Uterus (tissue), 4 donors: ENCODE results near the gene CCDC47. TPM values are rescaled to one million over a fixed set of nuclear protein-coding genes. Genes with fewer than 3 reads are reported as not detected.

Experiments
- DNase-seq, 2 donors: peaks; one replicate each; pipeline ENCODE4 v3.0.0-alpha.2; 2019 to 2020
- H3K27ac ChIP-seq, 2 donors: fragments of 200-600 bp; sonication (generic); 1 replicate in 1 of 2; 2 replicates in 1 of 2; pipeline ENCODE4 v1.5.1; 2016 to 2018
- H3K27me3 ChIP-seq, 2 donors: fragments of 200-600 bp; sonication (generic); one replicate each; pipeline ENCODE4 v1.5.1; 2018 to 2019; ENCODE audit warnings: control low read depth in 1 of 2
- H3K36me3 ChIP-seq, 2 donors: fragments of 200-600 bp; sonication (generic); one replicate each; pipeline ENCODE4 v1.5.1; 2019; ENCODE audit warnings: control low read depth in 1 of 2
- H3K4me1 ChIP-seq, 2 donors: fragments of 200-600 bp; sonication (generic); one replicate each; pipeline ENCODE4 v1.5.1; 2018 to 2019; ENCODE audit warnings: control low read depth in 1 of 2
- H3K4me3 ChIP-seq, 2 donors: fragments of 200-600 bp; sonication (generic); 1 replicate in 1 of 2; 2 replicates in 1 of 2; pipeline ENCODE4 v1.5.1; 2018 to 2019; ENCODE audit warnings: mild to moderate bottlenecking in 1 of 2
- H3K9me3 ChIP-seq, 2 donors: fragments of 200-600 bp; sonication (generic); one replicate each; pipeline ENCODE4 v1.5.1; 2019; ENCODE audit warnings: control low read depth in 1 of 2
- POLR2A ChIP-seq, 2 donors: fragments of 450-650 bp; IDR thresholded peaks; one replicate each; pipeline ENCODE4 v1.6.1; 2016; ENCODE audit warnings: antibody characterized with exemption in 2 of 2, mild to moderate bottlenecking in 1 of 2, moderate library complexity in 1 of 2
- intact Hi-C: fragments of 100-400 bp; cut with DNase I; formaldehyde crosslinking; loops from one replicate; pipeline ENCODE4 v1.15.1; 2023; ENCODE audit warnings: low total_unique reads
- total RNA-seq, 4 donors: library from RNA; depleted of rRNA in 3 of 4; stranded (reverse); fragments of >200 nt in 3 of 4; gene quantifications; one replicate each; pipeline versions ENCODE4 v1.1.0 to v1.2.4, GENCODE V29; 2014 to 2023
- TF ChIP-seq, protein P1 (sequence below), 4 experiments: fragments of 200-600 bp in 2 of 4; fragments of 450-650 bp in 2 of 4; sonication (generic) in 2 of 4; IDR thresholded peaks; one replicate each; pipeline ENCODE4 v1.5.1; 2016 to 2019; ENCODE audit warnings: antibody characterized with exemption in 4 of 4, mild to moderate bottlenecking in 2 of 4, moderate library complexity in 1 of 4
- donor health status: DM: yes; HTN: yes; CAD: no.

Gene CCDC47
- total RNA-seq, 4 donors from 2014 or later, result 15.1 to 91.5 (median 49.3) TPM

DNA sequence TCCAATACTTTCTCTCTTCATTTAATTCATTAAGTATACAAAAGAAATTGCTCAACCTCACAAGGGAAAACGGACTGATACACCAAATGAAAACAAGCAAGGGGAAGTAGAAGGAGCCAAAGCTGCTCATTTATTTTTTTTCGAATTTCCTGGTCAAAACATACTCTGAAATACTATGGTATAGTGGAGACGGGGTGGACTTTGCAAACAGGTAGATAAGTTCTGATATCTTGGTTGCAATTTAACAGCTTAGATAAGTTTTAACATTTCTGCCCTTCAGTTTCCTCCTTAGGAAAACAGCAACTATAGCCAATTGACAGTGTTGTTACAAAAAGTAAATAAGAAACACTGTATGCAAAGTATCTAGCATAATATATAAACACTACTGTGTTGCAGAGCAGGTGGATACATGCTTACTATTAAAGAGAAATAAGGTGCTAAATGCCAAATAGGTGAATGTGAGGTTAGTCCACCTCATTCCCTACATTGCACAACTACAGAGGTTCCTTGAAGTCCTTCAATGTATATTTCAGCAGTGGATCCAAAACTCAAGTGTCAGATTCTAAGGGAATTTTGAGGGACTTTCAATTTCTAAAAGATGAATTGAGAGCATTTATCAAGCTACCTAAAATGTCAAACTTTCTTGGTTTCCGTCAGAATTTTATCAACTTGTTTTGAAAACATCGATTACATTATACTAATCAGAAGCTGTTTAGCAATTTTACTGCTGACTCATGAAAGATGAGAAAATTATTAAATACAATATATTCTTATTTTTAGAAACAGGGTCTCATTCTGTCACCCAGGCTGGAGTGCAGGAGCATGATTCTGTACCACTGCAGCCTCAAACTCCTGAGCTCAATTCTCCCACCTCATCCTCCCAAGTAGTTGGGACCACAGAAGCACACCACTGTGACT, 11.0 kb downstream of the CCDC47 start:
- intact Hi-C loops, result no loop called here
- no peaks in the 10 kb centered on the region for H3K9me3 ChIP-seq
- no peak for DNase-seq
- no peak overlapping the region for H3K4me3 ChIP-seq
- H3K27me3 ChIP-seq, result no peaks in the 10 kb centered on the region
- H3K4me1 ChIP-seq, result no peaks in the 10 kb centered on the region
- no peak for TF ChIP-seq POLR2A (IDR thresholded peaks at IDR 0.05)
- TF ChIP-seq, protein P1, sequence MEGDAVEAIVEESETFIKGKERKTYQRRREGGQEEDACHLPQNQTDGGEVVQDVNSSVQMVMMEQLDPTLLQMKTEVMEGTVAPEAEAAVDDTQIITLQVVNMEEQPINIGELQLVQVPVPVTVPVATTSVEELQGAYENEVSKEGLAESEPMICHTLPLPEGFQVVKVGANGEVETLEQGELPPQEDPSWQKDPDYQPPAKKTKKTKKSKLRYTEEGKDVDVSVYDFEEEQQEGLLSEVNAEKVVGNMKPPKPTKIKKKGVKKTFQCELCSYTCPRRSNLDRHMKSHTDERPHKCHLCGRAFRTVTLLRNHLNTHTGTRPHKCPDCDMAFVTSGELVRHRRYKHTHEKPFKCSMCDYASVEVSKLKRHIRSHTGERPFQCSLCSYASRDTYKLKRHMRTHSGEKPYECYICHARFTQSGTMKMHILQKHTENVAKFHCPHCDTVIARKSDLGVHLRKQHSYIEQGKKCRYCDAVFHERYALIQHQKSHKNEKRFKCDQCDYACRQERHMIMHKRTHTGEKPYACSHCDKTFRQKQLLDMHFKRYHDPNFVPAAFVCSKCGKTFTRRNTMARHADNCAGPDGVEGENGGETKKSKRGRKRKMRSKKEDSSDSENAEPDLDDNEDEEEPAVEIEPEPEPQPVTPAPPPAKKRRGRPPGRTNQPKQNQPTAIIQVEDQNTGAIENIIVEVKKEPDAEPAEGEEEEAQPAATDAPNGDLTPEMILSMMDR (IDR thresholded peaks at IDR 0.05), result no peak
- no peaks in the 10 kb centered on the region for H3K36me3 ChIP-seq
- H3K27ac ChIP-seq, result no peak overlapping the region

DNA sequence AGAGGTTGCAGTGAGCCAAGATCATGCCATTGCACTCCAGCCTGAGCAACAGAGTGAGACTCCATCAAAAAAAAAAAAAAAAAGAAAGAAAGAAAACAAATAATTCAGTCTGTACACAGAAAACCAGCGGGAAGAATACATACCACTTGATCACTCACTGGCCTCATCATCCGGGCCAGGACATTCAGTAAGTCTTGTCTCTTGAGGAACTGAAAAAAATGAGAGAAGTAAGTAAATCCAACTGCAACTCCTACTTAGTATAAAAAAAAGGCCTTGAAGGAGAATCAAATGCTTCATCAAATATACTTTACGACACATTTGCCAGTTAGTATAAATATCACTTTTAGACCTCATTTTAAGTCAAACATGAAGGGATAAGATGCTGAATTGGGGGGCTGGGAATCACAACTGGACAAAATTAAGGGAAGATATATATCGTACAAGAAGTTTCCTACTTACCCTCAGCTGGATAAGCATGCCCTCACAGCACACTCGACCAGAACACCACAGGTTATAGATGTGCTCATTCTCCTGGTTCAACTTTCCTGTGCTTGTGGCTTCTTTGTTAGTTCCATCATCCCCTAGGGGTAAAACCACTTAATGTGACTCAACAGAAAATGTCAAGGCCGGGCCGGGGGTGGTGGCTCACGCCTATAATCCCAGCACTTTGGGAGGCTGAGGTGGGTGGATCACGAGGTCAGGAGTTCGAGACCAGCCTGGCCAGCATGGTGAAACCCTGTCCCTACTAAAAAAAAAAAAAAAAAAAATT, 12.4 kb downstream of the CCDC47 start:
- Histone ChIP-seq H3K27ac (no peak overlapping the region), H3K4me3 (no peak overlapping the region), H3K27me3 (no peaks in the 10 kb centered on the region), H3K36me3 (no peaks in the 10 kb centered on the region), H3K4me1 (no peaks in the 10 kb centered on the region), H3K9me3 (no peaks in the 10 kb centered on the region)
- intact Hi-C loops, result no loop called here
- TF ChIP-seq, protein P1 (IDR thresholded peaks at IDR 0.05), result no peak
- TF ChIP-seq POLR2A (IDR thresholded peaks at IDR 0.05), result no peak
- DNase-seq, result no peak

DNA sequence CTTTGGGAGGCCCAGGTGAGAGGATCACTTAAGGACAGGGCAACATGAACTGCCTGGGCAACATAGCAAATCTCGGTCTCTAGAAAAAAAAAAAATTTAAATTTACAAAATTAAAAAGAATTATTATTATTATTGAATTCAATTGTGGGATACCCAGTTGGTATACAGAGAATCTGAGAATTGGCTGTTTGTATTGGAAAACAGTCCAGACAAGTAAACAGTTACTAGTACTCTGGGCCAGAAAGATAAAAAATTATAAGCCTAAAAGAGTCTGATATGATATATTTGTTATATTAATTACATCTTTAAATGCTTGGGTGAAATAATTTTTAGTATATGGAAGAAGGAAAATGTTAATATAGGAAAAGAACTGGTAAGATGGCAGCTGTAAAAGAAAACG, 15.0 kb downstream of the CCDC47 start:
- no peaks in the 10 kb centered on the region for H3K36me3 ChIP-seq
- DNase-seq, result no peak
- H3K27ac ChIP-seq, result no peak overlapping the region
- no peaks in the 10 kb centered on the region for H3K4me1 ChIP-seq
- TF ChIP-seq, protein P1 (IDR thresholded peaks at IDR 0.05), result no peak
- no peak for TF ChIP-seq POLR2A (IDR thresholded peaks at IDR 0.05)
- no peaks in the 10 kb centered on the region for H3K9me3 ChIP-seq
- no peak overlapping the region for H3K4me3 ChIP-seq
- intact Hi-C loops, result no loop called here
- no peaks in the 10 kb centered on the region for H3K27me3 ChIP-seq

DNA sequence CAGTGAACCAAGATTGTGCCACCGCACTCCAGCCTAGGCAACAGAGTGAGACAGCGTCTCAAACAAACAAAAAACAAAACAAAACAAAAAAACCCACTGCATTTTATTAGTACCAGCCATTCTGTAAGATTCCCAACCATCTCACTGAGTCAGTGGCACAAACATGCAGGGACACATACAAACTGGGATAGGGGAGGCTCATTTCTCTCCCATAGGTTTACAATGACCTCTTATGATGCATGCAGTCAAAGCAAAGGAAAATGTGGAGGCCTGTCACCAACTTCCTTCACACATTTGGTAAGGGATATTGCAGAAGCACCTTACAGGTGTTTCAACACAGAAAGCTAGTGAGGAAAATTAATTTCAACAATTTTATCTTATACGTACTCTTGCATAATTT, 19.4 kb downstream of the CCDC47 start:
- H3K4me3 ChIP-seq, result no peak overlapping the region
- no peaks in the 10 kb centered on the region for H3K36me3 ChIP-seq
- intact Hi-C loops, result no loop called here
- H3K27me3 ChIP-seq, result no peaks in the 10 kb centered on the region
- no peaks in the 10 kb centered on the region for H3K4me1 ChIP-seq
- no peak for DNase-seq
- H3K9me3 ChIP-seq, result no peaks in the 10 kb centered on the region
- TF ChIP-seq POLR2A (IDR thresholded peaks at IDR 0.05), result no peak
- TF ChIP-seq, protein P1 (IDR thresholded peaks at IDR 0.05), result no peak
- H3K27ac ChIP-seq, result no peak overlapping the region

DNA sequence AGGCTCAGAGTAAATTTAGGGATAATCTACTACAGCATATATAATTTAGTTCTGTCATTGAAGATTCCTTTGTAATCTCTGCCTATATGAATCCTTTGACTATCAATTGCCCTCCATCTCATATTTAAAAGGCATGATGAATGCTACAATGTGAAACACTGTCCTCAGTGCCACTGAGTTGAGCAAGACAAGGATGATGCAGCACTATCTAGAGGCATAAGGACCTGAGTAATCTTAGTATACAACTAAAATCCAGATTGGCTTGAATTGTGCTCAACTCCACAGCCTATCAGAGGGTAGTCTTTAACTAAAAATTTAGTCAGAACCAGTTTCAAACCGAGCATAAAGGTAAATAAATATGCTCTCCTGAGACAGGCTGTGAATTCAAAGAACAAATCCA, 20.2 kb downstream of the CCDC47 start:
- TF ChIP-seq, protein P1 (IDR thresholded peaks at IDR 0.05), result no peak
- no peak for TF ChIP-seq POLR2A (IDR thresholded peaks at IDR 0.05)
- Histone ChIP-seq H3K36me3 (no peaks in the 10 kb centered on the region), H3K9me3 (no peaks in the 10 kb centered on the region), H3K27ac (no peak overlapping the region), H3K27me3 (no peaks in the 10 kb centered on the region), H3K4me1 (no peaks in the 10 kb centered on the region), H3K4me3 (no peak overlapping the region)
- no peak for DNase-seq
- intact Hi-C loops, result no loop called here
